B cell (primary cell): ENCODE measurements around the gene KCNK17. TPM values are rescaled to one million over a fixed set of nuclear protein-coding genes. Genes with fewer than 3 reads are reported as not detected.

Experiments
- ATAC-seq: fragments of 200-7000 bp; cut with Tn5 transposase; one replicate; pipeline ENCODE4 v1.10.0; 2021; ENCODE audit warnings: low read depth, mild to moderate bottlenecking, moderate number of reproducible peaks, moderate library complexity
- CTCF ChIA-PET: fragments of 350-600 bp; sonication (Branson Sonifier 250); formaldehyde crosslinking; loops from one replicate; lab custom pipeline; 2021; ENCODE audit warnings: antibody characterized with exemption, inconsistent platforms; lab: Charles Lee
- POLR2A ChIA-PET: fragments of 350-600 bp; sonication (Branson Sonifier 250); formaldehyde crosslinking; loops from one replicate; lab custom pipeline; 2021; ENCODE audit warnings: antibody characterized with exemption; lab: Charles Lee
- DNase-seq: peaks from one replicate; pipeline ENCODE4 v3.0.0; 2013
- H2AFZ ChIP-seq: 2 replicates; pipeline ENCODE4 v1.6.1; 2012; ENCODE audit warnings: mild to moderate bottlenecking, low read depth, low read length; ENCODE audit not compliant: insufficient read depth, poor library complexity, severe bottlenecking
- H3K27ac ChIP-seq, 2 donors: 1 replicate in 1 of 2; 2 replicates in 1 of 2; pipeline ENCODE4 v1.5.1; 2012 to 2013; ENCODE audit warnings: low read length in 2 of 2, mild to moderate bottlenecking in 2 of 2, moderate library complexity in 1 of 2
- H3K27me3 ChIP-seq, 4 experiments: fragments of 200-600 bp in 1 of 4; sonication (generic) in 1 of 4; replicated peaks in 1 of 4; 1 replicate in 2 of 4; 2 replicates in 2 of 4; pipeline versions ENCODE4 v1.6.1 to v1.7.0; 2013 to 2016; ENCODE audit warnings: low read length in 3 of 4, mild to moderate bottlenecking in 2 of 4, mixed read lengths in 1 of 4, moderate library complexity in 1 of 4; ENCODE audit not compliant: insufficient read depth in 4 of 4, control insufficient read depth in 3 of 4; ENCODE audit errors: control extremely low read depth in 1 of 4
- H3K36me3 ChIP-seq, 2 experiments: replicated peaks in 1 of 2; 1 replicate in 1 of 2; 2 replicates in 1 of 2; pipeline versions ENCODE4 v1.6.1 to v1.7.1; 2013; ENCODE audit warnings: low read length in 1 of 2; ENCODE audit not compliant: insufficient read depth in 2 of 2, control insufficient read depth in 1 of 2; ENCODE audit errors: control extremely low read depth in 1 of 2, extremely low read depth in 1 of 2
- H3K4me1 ChIP-seq, 2 donors: fragments of 200-600 bp in 1 of 2; sonication (generic) in 1 of 2; 1 replicate in 1 of 2; 2 replicates in 1 of 2; pipeline versions ENCODE4 v1.5.1 to v1.6.1; 2013 to 2017; ENCODE audit warnings: low read length in 2 of 2; ENCODE audit not compliant: control insufficient read depth in 2 of 2, insufficient read depth in 2 of 2
- H3K4me2 ChIP-seq: replicated peaks from 2 replicates; pipeline ENCODE3; 2012; ENCODE audit warnings: mild to moderate bottlenecking, low read depth, low read length; ENCODE audit not compliant: poor library complexity, severe bottlenecking
- H3K4me3 ChIP-seq, 5 experiments: fragments of 200-600 bp in 1 of 5; sonication (generic) in 1 of 5; 1 replicate in 3 of 5; 2 replicates in 2 of 5; pipeline versions ENCODE4 v1.5.1 to v1.7.0; 2011 to 2016; ENCODE audit warnings: low read length in 4 of 5, mild to moderate bottlenecking in 4 of 5, low read depth in 2 of 5, control low read depth in 1 of 5, moderate library complexity in 1 of 5; ENCODE audit not compliant: insufficient read depth in 1 of 5; ENCODE audit errors: control extremely low read depth in 1 of 5, extremely low read depth in 1 of 5
- H3K79me2 ChIP-seq: fragments of 200-600 bp; sonication (generic); one replicate; pipeline ENCODE4 v1.6.0; 2016; ENCODE audit warnings: low read length; ENCODE audit not compliant: control insufficient read depth, insufficient read depth
- H3K9ac ChIP-seq: fragments of 200-600 bp; sonication (generic); 2 replicates; pipeline ENCODE4 v1.6.1; 2017; ENCODE audit warnings: mild to moderate bottlenecking, low read length, moderate library complexity
- H3K9me3 ChIP-seq, 3 donors: one replicate each; pipeline versions ENCODE4 v1.6.1 to v1.7.1; 2013; ENCODE audit warnings: low read length in 2 of 3; ENCODE audit not compliant: control insufficient read depth in 2 of 3, insufficient read depth in 1 of 3; ENCODE audit errors: control extremely low read depth in 1 of 3
- H4K20me1 ChIP-seq: 2 replicates; pipeline ENCODE4 v1.6.0; 2012; ENCODE audit warnings: mild to moderate bottlenecking, low read length; ENCODE audit not compliant: insufficient read depth, control insufficient read depth, poor library complexity, severe bottlenecking
- H3K27ac Mint-ChIP-seq: one replicate; pipeline ENCODE4 v1.8.0; 2021; ENCODE audit warnings: mixed read lengths
- H3K27me3 Mint-ChIP-seq: one replicate; pipeline ENCODE4 v1.8.0; 2021; ENCODE audit warnings: mixed read lengths
- H3K4me1 Mint-ChIP-seq: one replicate; pipeline ENCODE4 v1.8.0; 2021; ENCODE audit warnings: mixed read lengths
- H3K4me3 Mint-ChIP-seq: one replicate; pipeline ENCODE4 v1.8.0; 2021; ENCODE audit warnings: mixed read lengths
- H3K9me3 Mint-ChIP-seq: one replicate; pipeline ENCODE4 v1.8.0; 2022; ENCODE audit warnings: mixed read lengths; ENCODE audit not compliant: insufficient read depth
- CTCF ChIP-seq: fragments of 200-600 bp; IDR thresholded peaks from one replicate; pipeline ENCODE4 v1.8.0; 2022; ENCODE audit warnings: antibody characterized with exemption, mild to moderate bottlenecking
- EZH2 ChIP-seq: IDR thresholded peaks from 2 replicates; pipeline ENCODE4 v1.6.1; 2012; ENCODE audit warnings: borderline replicate concordance, low read depth, mild to moderate bottlenecking, moderate library complexity, low read length; ENCODE audit not compliant: insufficient read depth, poor library complexity, severe bottlenecking
- WGBS: methylation state at CpG from one replicate; pipeline ENCODE4 v1.1.5; 2013; ENCODE audit warnings: missing lambda C conversion rate; ENCODE audit not compliant: insufficient coverage; 5-methylcytosine and 5-hydroxymethylcytosine counted together
- intact Hi-C: fragments of 100-400 bp; cut with micrococcal nuclease; formaldehyde crosslinking; loops from one replicate; pipeline ENCODE4 v1.10.0; 2022
- polyA plus RNA-seq: library from polyadenylated mRNA; depleted of rRNA; stranded (reverse); fragments of >200 nt; gene quantifications from 2 replicates; pipeline ENCODE4 v1.2.3, GENCODE V29; 2012
- total RNA-seq, 2 donors: library from RNA; stranded (reverse); fragments of 120-200 nt in 1 of 2; gene quantifications; 1 replicate in 1 of 2; 2 replicates in 1 of 2; pipeline versions ENCODE4 v1.2.3 to v1.2.4, GENCODE V29; 2013 to 2022

Gene KCNK17
- total and polyA plus RNA-seq, 2 donors (not counting 1 experiment from before 2014, with no cell fraction given) = not detected

GRCh38 chr6:39360378-39360777 lies 46.2 kb upstream of the KCNK17 start:
- H3K27ac Mint-ChIP-seq = no peak overlapping the region
- intact Hi-C loops = loop anchor here (5.0 kb wide), 3 partner anchors 532 to 1667 kb away; no protein-coding TSS in a partner anchor
- H3K79me2 ChIP-seq = no peaks in the 10 kb centered on the region
- DNase-seq (no peak), ATAC-seq (no peak)
- no peak overlapping the region for H3K4me2 ChIP-seq
- no peak overlapping the region for H3K27ac ChIP-seq
- H3K9me3 ChIP-seq = no peaks in the 10 kb centered on the region
- H3K9ac ChIP-seq = no peak overlapping the region
- TF ChIP-seq CTCF (no peak), EZH2 (no peak)
- no peaks in the 10 kb centered on the region for H3K27me3 ChIP-seq
- H3K4me3 Mint-ChIP-seq = no peak overlapping the region
- H3K4me1 ChIP-seq = peaks cover 3% of the 10 kb centered on the region in 2 donors
- no peak overlapping the region for H3K4me3 ChIP-seq
- H4K20me1 ChIP-seq = no peaks in the 10 kb centered on the region
- H3K36me3 ChIP-seq = no peaks in the 10 kb centered on the region
- WGBS = 95% methylated on average over 8 of the region's 9 CpGs
- no peaks in the 10 kb centered on the region for H3K4me1 Mint-ChIP-seq
- ChIA-PET POLR2A (no interaction called here), CTCF (no interaction called here)
- H3K9me3 Mint-ChIP-seq = no peaks in the 10 kb centered on the region
- H3K27me3 Mint-ChIP-seq = peaks cover 13% of the 10 kb centered on the region
- H2AFZ ChIP-seq = no peak overlapping the region

GRCh38 chr6:39357998-39358686 lies 43.9 kb upstream of the KCNK17 start:
- TF ChIP-seq CTCF (no peak), EZH2 (no peak)
- no peak overlapping the region for H2AFZ ChIP-seq
- WGBS = 74% methylated on average over 6 of the region's 7 CpGs
- intact Hi-C loops = no loop called here
- Mint-ChIP-seq H3K4me1 (no peaks in the 10 kb centered on the region), H3K9me3 (no peaks in the 10 kb centered on the region), H3K27ac (no peak overlapping the region), H3K4me3 (no peak overlapping the region), H3K27me3 (peaks cover 10% of the 10 kb centered on the region)
- H3K27ac ChIP-seq = no peak overlapping the region
- ChIA-PET POLR2A (no interaction called here), CTCF (interaction anchor here (1.4 to 1.5 kb wide), 2 partner anchors 10 to 11 kb away, joined by 4 to 6 read pairs; no protein-coding TSS in a partner anchor)
- no peak for DNase-seq
- H3K79me2 ChIP-seq = no peaks in the 10 kb centered on the region
- H3K4me2 ChIP-seq = no peak overlapping the region
- no peak overlapping the region for H3K9ac ChIP-seq
- no peak overlapping the region for H3K4me3 ChIP-seq
- H3K4me1 ChIP-seq = peaks cover 3% of the 10 kb centered on the region in 2 donors
- no peaks in the 10 kb centered on the region for H3K9me3 ChIP-seq
- no peak for ATAC-seq
- peaks cover 0 to 3% (median 0%) of the 10 kb centered on the region in 4 experiments for H3K27me3 ChIP-seq
- H3K36me3 ChIP-seq = no peaks in the 10 kb centered on the region
- H4K20me1 ChIP-seq = no peaks in the 10 kb centered on the region
